H1 (cell line): ENCODE measurements around the gene CDR2L. TPM values are rescaled to one million over a fixed set of nuclear protein-coding genes. Genes with fewer than 3 reads are reported as not detected.

Experiments
- SP1 ChIP-seq: IDR thresholded peaks from 2 replicates; pipeline ENCODE4 v1.6.1; 2011; ENCODE audit warnings: low read depth, low read length
- polyA plus RNA-seq, 7 experiments: library from polyadenylated mRNA; depleted of rRNA in 3 of 7; stranded (reverse) in 5 of 7; unstranded in 2 of 7; fragments of >200 nt in 5 of 7; fragments of 200-250 nt in 2 of 7; gene quantifications; 1 replicate in 5 of 7; 2 replicates in 1 of 7; 4 replicates in 1 of 7; pipeline versions ENCODE4 v1.2.1 to v1.2.3, GENCODE V29; 2011 to 2013; ENCODE audit warnings: missing spikeins in 2 of 7, mixed read lengths in 2 of 7
- total RNA-seq: library from RNA; stranded (reverse); fragmentation: NEBNext Ultra II Directional; extraction: Animal tissue kit (Norgen Biotek cat#: 25700); gene quantifications from 2 replicates; pipeline ENCODE4 v1.2.1, GENCODE V29; 2021
- TF ChIP-seq, protein P1 (sequence below), 3 experiments: IDR thresholded peaks; 1 replicate in 2 of 3; 2 replicates in 1 of 3; pipeline versions ENCODE4 v1.5.1 to v1.6.1; 2011; ENCODE audit warnings: low read length in 3 of 3, mild to moderate bottlenecking in 3 of 3, inconsistent platforms in 2 of 3, low read depth in 1 of 3, moderate library complexity in 1 of 3; ENCODE audit not compliant: insufficient read depth in 1 of 3; ENCODE audit errors: control extremely low read depth in 1 of 3
- TF ChIP-seq, protein P2 (sequence below): IDR thresholded peaks from 2 replicates; pipeline ENCODE4 v1.6.1; 2012; ENCODE audit warnings: inconsistent platforms
- TF ChIP-seq, protein P3 (sequence below): IDR thresholded peaks from 2 replicates; pipeline ENCODE4 v1.6.1; 2012; ENCODE audit warnings: inconsistent platforms

The CDR2L gene
- total and polyA plus RNA-seq, 2 of the 8 experiments (the other 6 are each of a cell fraction or from before 2014, with no cell fraction given): 20.4 to 38.1 TPM

DNA sequence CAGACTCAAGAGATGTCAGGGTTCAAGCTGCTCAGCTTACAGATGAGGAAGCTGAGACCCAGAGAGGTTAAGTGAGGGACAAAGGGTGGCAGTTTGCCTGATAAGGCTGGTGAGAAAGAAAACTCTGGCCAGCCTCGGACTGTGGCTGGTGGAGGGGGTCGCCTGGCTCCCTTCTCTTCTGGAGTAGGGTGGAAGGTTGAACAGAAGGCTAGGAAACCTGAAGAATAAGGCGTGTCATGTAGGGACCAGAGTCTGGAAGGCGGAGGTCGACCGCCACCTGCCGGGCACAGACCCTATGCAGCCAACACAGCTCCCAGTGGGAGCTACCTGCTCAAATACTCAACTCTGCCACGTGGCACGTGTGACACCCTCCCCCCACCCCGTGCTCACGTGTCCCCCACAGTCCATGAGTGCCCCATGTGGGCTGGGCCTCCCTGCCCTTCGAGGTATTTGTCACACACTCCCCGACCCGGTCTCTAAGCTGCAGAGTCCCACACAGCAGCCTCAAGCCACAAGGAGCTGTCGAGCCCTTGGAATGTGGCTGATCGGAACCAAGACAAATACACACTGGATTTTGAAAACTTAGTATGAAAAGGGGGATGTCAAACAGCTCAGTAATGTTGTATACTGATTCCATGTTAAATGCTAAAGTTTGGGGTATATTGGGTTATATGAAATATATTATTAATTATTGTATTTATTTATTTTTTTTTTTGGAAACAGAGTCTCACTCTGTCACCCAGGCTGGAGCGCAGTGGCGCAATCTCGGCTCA is 26.7 kb upstream of the CDR2L start (continued):
- TF ChIP-seq, protein P1, sequence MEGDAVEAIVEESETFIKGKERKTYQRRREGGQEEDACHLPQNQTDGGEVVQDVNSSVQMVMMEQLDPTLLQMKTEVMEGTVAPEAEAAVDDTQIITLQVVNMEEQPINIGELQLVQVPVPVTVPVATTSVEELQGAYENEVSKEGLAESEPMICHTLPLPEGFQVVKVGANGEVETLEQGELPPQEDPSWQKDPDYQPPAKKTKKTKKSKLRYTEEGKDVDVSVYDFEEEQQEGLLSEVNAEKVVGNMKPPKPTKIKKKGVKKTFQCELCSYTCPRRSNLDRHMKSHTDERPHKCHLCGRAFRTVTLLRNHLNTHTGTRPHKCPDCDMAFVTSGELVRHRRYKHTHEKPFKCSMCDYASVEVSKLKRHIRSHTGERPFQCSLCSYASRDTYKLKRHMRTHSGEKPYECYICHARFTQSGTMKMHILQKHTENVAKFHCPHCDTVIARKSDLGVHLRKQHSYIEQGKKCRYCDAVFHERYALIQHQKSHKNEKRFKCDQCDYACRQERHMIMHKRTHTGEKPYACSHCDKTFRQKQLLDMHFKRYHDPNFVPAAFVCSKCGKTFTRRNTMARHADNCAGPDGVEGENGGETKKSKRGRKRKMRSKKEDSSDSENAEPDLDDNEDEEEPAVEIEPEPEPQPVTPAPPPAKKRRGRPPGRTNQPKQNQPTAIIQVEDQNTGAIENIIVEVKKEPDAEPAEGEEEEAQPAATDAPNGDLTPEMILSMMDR (IDR thresholded peaks at IDR 0.05; ENCODE audit: control extremely low read depth in 1 of 3, insufficient read depth in 1 of 3, low read depth in 1 of 3, low read length in 3 of 3): peak; percentile 71 to 80 (median 74)
- no peak for TF ChIP-seq SP1
- TF ChIP-seq, protein P2, sequence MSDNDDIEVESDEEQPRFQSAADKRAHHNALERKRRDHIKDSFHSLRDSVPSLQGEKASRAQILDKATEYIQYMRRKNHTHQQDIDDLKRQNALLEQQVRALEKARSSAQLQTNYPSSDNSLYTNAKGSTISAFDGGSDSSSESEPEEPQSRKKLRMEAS: peak; percentile 98
- TF ChIP-seq, protein P3, sequence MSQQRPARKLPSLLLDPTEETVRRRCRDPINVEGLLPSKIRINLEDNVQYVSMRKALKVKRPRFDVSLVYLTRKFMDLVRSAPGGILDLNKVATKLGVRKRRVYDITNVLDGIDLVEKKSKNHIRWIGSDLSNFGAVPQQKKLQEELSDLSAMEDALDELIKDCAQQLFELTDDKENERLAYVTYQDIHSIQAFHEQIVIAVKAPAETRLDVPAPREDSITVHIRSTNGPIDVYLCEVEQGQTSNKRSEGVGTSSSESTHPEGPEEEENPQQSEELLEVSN: peak; percentile 89
